Stimulated activated CD4-positive, alpha-beta T cell treated with anti-CD3 and anti-CD28 coated beads, Interleukin-2, amount 100 ng/mL, for 4 hours (primary cell): ENCODE results near the gene CELA3B.
"Not testable (repeated sequence)": the region's sequence is repeated elsewhere in the genome, so short reads cannot be mapped to it uniquely, and the experiment has no call there.

ENCODE experiments used
- DNase-seq: peaks from one replicate; pipeline ENCODE4 v3.0.0-alpha.2; 2020; ENCODE audit warnings: low read depth

Gene CELA3B

GRCh38 chr1:22012752-22013151 lies 35.9 kb downstream of the CELA3B start:
- DNase-seq: not testable (repeated sequence)

DNA sequence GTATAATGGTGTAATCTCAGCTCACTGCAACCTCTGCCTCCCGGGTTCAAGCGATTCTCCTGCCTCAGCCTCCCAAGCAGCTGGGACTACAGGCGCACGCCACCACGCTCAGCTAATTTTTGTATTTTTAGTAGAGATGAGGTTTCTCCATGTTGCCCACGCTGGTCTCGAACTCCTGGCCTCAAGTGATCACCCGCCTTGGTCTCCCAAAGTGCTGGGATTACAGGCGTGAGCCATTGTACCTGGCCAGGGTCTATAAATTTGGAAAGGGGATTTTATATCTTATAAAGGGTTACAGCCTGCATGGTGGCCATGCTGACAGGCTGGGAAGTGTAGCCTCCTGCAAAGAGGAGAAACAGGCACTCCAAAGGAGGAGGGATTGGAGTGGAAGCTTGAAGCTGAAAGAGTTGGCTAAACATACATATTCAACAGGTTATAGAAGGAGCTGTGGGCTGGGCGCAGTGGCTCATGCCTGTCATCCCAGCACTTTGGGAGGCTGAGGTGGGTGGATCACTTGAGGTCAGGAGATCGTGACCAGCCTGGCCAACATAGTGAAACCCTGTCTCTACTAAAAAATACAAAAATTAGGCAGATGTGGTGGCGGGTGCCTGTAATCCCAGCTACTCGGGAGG lies 37.9 kb downstream of the CELA3B start:
- not testable (repeated sequence) for DNase-seq

GRCh38 chr1:22018583-22019559 lies 42.0 kb downstream of the CELA3B start:
- peak; percentile 59 for DNase-seq

DNA sequence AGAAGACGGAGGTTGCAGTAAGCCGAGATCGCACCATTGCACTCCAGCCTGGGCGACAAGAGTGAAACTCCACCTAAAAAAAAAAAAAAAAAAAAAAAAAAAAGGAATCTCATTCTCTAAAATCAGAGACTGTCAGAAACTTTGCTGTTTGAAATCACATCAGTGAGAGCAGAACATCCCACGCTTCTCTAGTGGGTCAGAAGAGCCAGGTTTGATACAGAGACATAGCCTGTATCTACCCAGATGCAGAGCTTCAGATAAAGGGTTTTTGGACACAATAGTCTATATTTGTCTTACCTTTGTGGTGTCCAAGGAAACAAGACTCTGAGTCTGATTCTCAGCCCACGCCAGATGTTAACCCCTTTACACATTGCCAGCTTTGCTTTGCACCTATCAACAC lies 44.2 kb downstream of the CELA3B start:
- DNase-seq: no peak

GRCh38 chr1:22024485-22025367 lies 47.9 kb downstream of the CELA3B start:
- DNase-seq: peak; percentile 44

- peak; percentile 89 for DNase-seq
Observed at GRCh38 chr1:22025368-22026155, 48.7 kb downstream of the CELA3B start.

GRCh38 chr1:22026924-22027289 lies 50.1 kb downstream of the CELA3B start:
- no peak for DNase-seq

DNA sequence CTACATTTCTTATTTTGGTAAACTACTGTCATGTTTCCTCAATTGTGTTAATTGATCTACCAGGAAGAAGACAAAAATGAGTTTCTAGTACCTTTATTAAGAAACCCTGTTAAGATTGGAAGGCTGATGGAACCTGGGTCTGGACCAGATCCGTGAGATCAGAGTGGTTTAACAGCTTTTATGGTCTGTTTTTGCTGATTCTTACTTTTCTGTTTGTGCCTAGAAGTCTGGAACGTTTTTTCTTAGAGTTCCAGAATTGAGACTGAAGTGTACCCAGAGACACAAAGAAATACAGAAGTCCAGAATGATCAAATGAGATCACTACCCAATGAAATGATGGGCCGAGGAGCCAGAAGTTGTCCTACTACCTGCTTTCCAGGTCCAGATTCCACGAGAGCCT lies 53.2 kb downstream of the CELA3B start:
- no peak for DNase-seq

- DNase-seq: no peak
Observed at GRCh38 chr1:22030473-22030872, 53.7 kb downstream of the CELA3B start.

- no peak for DNase-seq
Observed at GRCh38 chr1:22031214-22031962, 54.6 kb downstream of the CELA3B start.

DNA sequence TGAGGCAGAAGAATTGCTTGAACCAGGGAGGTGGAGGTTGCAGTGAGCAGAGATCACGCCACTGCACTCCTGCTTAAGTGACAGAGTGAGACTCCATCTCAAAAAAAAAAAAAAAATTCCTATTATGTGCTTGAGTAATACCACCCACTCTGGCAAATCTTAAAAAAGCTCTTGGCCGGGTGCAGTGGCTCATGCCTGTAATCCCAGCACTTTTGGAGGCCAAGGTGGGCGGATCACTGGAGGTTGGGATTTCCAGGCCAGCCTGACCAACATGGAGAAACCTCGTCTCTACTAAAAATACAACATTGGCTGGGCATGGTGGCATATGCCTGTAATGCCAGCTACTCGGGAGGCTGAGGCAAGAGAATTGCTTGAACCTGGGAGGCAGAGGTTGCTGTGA lies 58.0 kb downstream of the CELA3B start:
- not testable (repeated sequence) for DNase-seq

DNA sequence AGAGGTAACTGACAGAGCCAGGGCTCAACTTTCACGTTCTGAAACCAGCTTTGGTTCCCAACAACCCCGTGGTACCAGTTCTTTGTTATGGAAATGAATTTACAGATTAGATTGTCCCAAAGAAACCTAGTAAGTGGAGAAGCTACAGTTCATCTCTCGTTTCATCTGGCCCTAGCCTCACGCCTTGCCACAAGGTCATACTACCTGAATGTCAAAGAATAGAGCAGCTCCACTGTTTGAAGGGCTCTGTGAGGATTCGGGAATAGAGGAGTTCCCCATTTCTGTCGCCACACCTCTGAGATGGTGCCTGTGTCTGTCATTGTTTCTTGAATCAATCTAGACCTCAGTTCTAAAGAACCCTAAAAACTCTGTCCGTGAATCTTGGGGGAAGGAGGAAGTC lies 60.7 kb downstream of the CELA3B start:
- DNase-seq: no peak

GRCh38 chr1:22038036-22038435 lies 61.2 kb downstream of the CELA3B start:
- no peak for DNase-seq
